Adrenal gland (tissue), 5 donors: ENCODE measurements around the gene EDNRA.

Experiments
- CTCF ChIP-seq, 6 experiments: fragments of 450-650 bp in 4 of 6; fragments of 200-600 bp in 2 of 6; sonication (generic) in 1 of 6; IDR thresholded peaks; 1 replicate in 5 of 6; 2 replicates in 1 of 6; pipeline versions ENCODE4 v1.5.1 to v1.8.0; 2016 to 2021; ENCODE audit warnings: antibody characterized with exemption in 6 of 6, mild to moderate bottlenecking in 2 of 6, moderate library complexity in 1 of 6
- POLR2A ChIP-seq, 2 donors: fragments of 450-650 bp; IDR thresholded peaks; one replicate each; pipeline ENCODE4 v1.6.1; 2017; ENCODE audit warnings: antibody characterized with exemption in 2 of 2, mild to moderate bottlenecking in 2 of 2, moderate library complexity in 1 of 2
- donor health status: DM: no; HTN: no; CAD: no.

- no peak for TF ChIP-seq POLR2A (IDR thresholded peaks at IDR 0.05)
- no peak for TF ChIP-seq CTCF (IDR thresholded peaks at IDR 0.05)
Measured at GRCh38 chr4:147567276-147567675, 86.4 kb downstream of the EDNRA start.
